ENCODE measurements around the gene KYNU.
"Not testable (repeated sequence)": the region's sequence is repeated elsewhere in the genome, so short reads cannot be mapped to it uniquely, and the experiment has no call there.

Gene KYNU

GRCh38 chr2:142863485-142863961 is 13.9 kb upstream of the KYNU start:
- peak; percentile 15 to 82 for DNase-seq (ENCODE audit: low spot score in 2 of 2)
- no peaks in the 10 kb centered on the region; the same call in 1 of the 2 replicates for H3K4me1 ChIP-seq
- H3K9me3 ChIP-seq = no peaks in the 10 kb centered on the region
- H3K36me3 ChIP-seq (replicated peaks) = no peaks in the 10 kb centered on the region
- H3K27me3 ChIP-seq (ENCODE audit: low read depth) = peaks cover 5% of the 10 kb centered on the region; the same call in 1 of the 2 replicates
- no peak overlapping the region for H3K4me3 ChIP-seq
- in situ Hi-C loops (cut with MboI; ENCODE audit: low sequenced_read_pairs) = no loop called here

- DNase-seq (ENCODE audit: low spot score in 2 of 2); H3K27me3 ChIP-seq (ENCODE audit: low read depth); H3K36me3 ChIP-seq (replicated peaks); H3K9me3 ChIP-seq; H3K4me1 ChIP-seq; H3K4me3 ChIP-seq; in situ Hi-C loops (cut with MboI; ENCODE audit: low sequenced_read_pairs): not testable (repeated sequence)
These were observed 12.9 kb upstream of the KYNU start for GRCh38 chr2:142864605-142865004.

GRCh38 chr2:142865924-142866323 is 11.5 kb upstream of the KYNU start:
- no peaks in the 10 kb centered on the region; the same call in 1 of the 2 replicates for H3K4me1 ChIP-seq
- H3K36me3 ChIP-seq (replicated peaks) = no peaks in the 10 kb centered on the region
- H3K4me3 ChIP-seq = no peak overlapping the region
- no peak for DNase-seq (ENCODE audit: low spot score in 2 of 2)
- peaks cover 5% of the 10 kb centered on the region; the same call in 1 of the 2 replicates for H3K27me3 ChIP-seq (ENCODE audit: low read depth)
- in situ Hi-C loops (cut with MboI; ENCODE audit: low sequenced_read_pairs) = no loop called here
- H3K9me3 ChIP-seq = no peaks in the 10 kb centered on the region

GRCh38 chr2:142866426-142866825 is 11.0 kb upstream of the KYNU start:
- Histone ChIP-seq H3K36me3 (replicated peaks) (no peaks in the 10 kb centered on the region), H3K27me3 (ENCODE audit: low read depth) (peaks cover 5% of the 10 kb centered on the region; the same call in 1 of the 2 replicates), H3K4me1 (no peaks in the 10 kb centered on the region; the same call in 1 of the 2 replicates), H3K4me3 (no peak overlapping the region), H3K9me3 (no peaks in the 10 kb centered on the region)
- in situ Hi-C loops (cut with MboI; ENCODE audit: low sequenced_read_pairs) = no loop called here
- DNase-seq (ENCODE audit: low spot score in 2 of 2) = no peak

- Histone ChIP-seq H3K4me1 (no peaks in the 10 kb centered on the region; the same call in 1 of the 2 replicates), H3K9me3 (no peaks in the 10 kb centered on the region), H3K4me3 (no peak overlapping the region), H3K27me3 (ENCODE audit: low read depth) (peaks cover 5% of the 10 kb centered on the region; the same call in 1 of the 2 replicates), H3K36me3 (replicated peaks) (no peaks in the 10 kb centered on the region)
- in situ Hi-C loops (cut with MboI; ENCODE audit: low sequenced_read_pairs) = no loop called here
- DNase-seq (ENCODE audit: low spot score in 2 of 2) = no peak
These were observed 10.3 kb upstream of the KYNU start for GRCh38 chr2:142867136-142867535.

GRCh38 chr2:142868229-142868762 is 9.2 kb upstream of the KYNU start:
- peaks cover 5% of the 10 kb centered on the region; the same call in 1 of the 2 replicates for H3K27me3 ChIP-seq (ENCODE audit: low read depth)
- peaks cover 3% of the 10 kb centered on the region for H3K4me1 ChIP-seq
- DNase-seq (ENCODE audit: low spot score in 2 of 2) = no peak
- H3K36me3 ChIP-seq (replicated peaks) = no peaks in the 10 kb centered on the region
- in situ Hi-C loops (cut with MboI; ENCODE audit: low sequenced_read_pairs) = no loop called here
- H3K9me3 ChIP-seq = no peaks in the 10 kb centered on the region
- no peak overlapping the region for H3K4me3 ChIP-seq

- H3K9me3 ChIP-seq; DNase-seq (ENCODE audit: low spot score in 2 of 2); H3K4me1 ChIP-seq; H3K4me3 ChIP-seq; H3K27me3 ChIP-seq (ENCODE audit: low read depth); H3K36me3 ChIP-seq (replicated peaks); in situ Hi-C loops (cut with MboI; ENCODE audit: low sequenced_read_pairs): not testable (repeated sequence)
These were observed 8.4 kb upstream of the KYNU start for GRCh38 chr2:142869065-142869460.

- no peak for DNase-seq (ENCODE audit: low spot score in 2 of 2)
- H3K27me3 ChIP-seq (ENCODE audit: low read depth) = peaks cover 5% of the 10 kb centered on the region
- H3K4me3 ChIP-seq = no peak overlapping the region
- peaks cover 3% of the 10 kb centered on the region for H3K4me1 ChIP-seq
- no peaks in the 10 kb centered on the region for H3K9me3 ChIP-seq
- H3K36me3 ChIP-seq (replicated peaks) = no peaks in the 10 kb centered on the region
- in situ Hi-C loops (cut with MboI; ENCODE audit: low sequenced_read_pairs) = no loop called here
These were observed 7.9 kb upstream of the KYNU start for GRCh38 chr2:142869461-142870106.

- in situ Hi-C loops (cut with MboI; ENCODE audit: low sequenced_read_pairs) = no loop called here
- Histone ChIP-seq H3K36me3 (replicated peaks) (no peaks in the 10 kb centered on the region), H3K27me3 (ENCODE audit: low read depth) (peaks cover 5% of the 10 kb centered on the region), H3K9me3 (no peaks in the 10 kb centered on the region), H3K4me3 (no peak overlapping the region), H3K4me1 (peaks cover 3% of the 10 kb centered on the region)
- no peak for DNase-seq (ENCODE audit: low spot score in 2 of 2)
These were observed 6.9 kb upstream of the KYNU start for GRCh38 chr2:142870526-142870925.

- H3K4me3 ChIP-seq = no peak overlapping the region
- in situ Hi-C loops (cut with MboI; ENCODE audit: low sequenced_read_pairs) = no loop called here
- no peaks in the 10 kb centered on the region for H3K9me3 ChIP-seq
- no peak for DNase-seq (ENCODE audit: low spot score in 2 of 2)
- peaks cover 3% of the 10 kb centered on the region for H3K4me1 ChIP-seq
- H3K27me3 ChIP-seq (ENCODE audit: low read depth) = peaks cover under 1% of the 10 kb centered on the region; the same call in 1 of the 2 replicates
- H3K36me3 ChIP-seq (replicated peaks) = no peaks in the 10 kb centered on the region
These were observed 6.1 kb upstream of the KYNU start for GRCh38 chr2:142871396-142871795.

- Histone ChIP-seq H3K4me3 (no peak overlapping the region), H3K27me3 (ENCODE audit: low read depth) (no peaks in the 10 kb centered on the region; the same call in 1 of the 2 replicates), H3K36me3 (replicated peaks) (no peaks in the 10 kb centered on the region), H3K9me3 (no peaks in the 10 kb centered on the region), H3K4me1 (peaks cover 3% of the 10 kb centered on the region)
- DNase-seq (ENCODE audit: low spot score in 2 of 2) = no peak
- in situ Hi-C loops (cut with MboI; ENCODE audit: low sequenced_read_pairs) = no loop called here
These were observed 4.4 kb upstream of the KYNU start for GRCh38 chr2:142872882-142873724.

GRCh38 chr2:142873831-142874287 is 3.6 kb upstream of the KYNU start:
- H3K9me3 ChIP-seq = no peaks in the 10 kb centered on the region
- DNase-seq (ENCODE audit: low spot score in 2 of 2) = no peak
- no peaks in the 10 kb centered on the region; the same call in 1 of the 2 replicates for H3K27me3 ChIP-seq (ENCODE audit: low read depth)
- in situ Hi-C loops (cut with MboI; ENCODE audit: low sequenced_read_pairs) = no loop called here
- H3K4me3 ChIP-seq = no peak overlapping the region
- peaks cover 3% of the 10 kb centered on the region for H3K4me1 ChIP-seq
- H3K36me3 ChIP-seq (replicated peaks) = no peaks in the 10 kb centered on the region

GRCh38 chr2:142874293-142874814 is 3.1 kb upstream of the KYNU start:
- no peak for DNase-seq (ENCODE audit: low spot score in 2 of 2)
- Histone ChIP-seq H3K4me1 (peaks cover 3% of the 10 kb centered on the region), H3K9me3 (no peaks in the 10 kb centered on the region), H3K4me3 (no peak overlapping the region), H3K36me3 (replicated peaks) (no peaks in the 10 kb centered on the region), H3K27me3 (ENCODE audit: low read depth) (no peaks in the 10 kb centered on the region; the same call in 1 of the 2 replicates)
- in situ Hi-C loops (cut with MboI; ENCODE audit: low sequenced_read_pairs) = no loop called here

Measured in HAP-1 (cell line).